NCI-H446 treated with DMSO at 0.1 percent for 48 hours (cell line): ENCODE measurements around the gene CRHR1.
A peak's percentile ranks its signal among the peaks of the same experiment; 100 is the strongest.
"Not testable (repeated sequence)": the region's sequence is repeated elsewhere in the genome, so short reads cannot be mapped to it uniquely, and the experiment has no call there.

ENCODE experiments used
- DNase-seq: peaks from one replicate; lab custom pipeline; 2025; lab: John Stamatoyannopoulos, UW

CRHR1 gene

DNA sequence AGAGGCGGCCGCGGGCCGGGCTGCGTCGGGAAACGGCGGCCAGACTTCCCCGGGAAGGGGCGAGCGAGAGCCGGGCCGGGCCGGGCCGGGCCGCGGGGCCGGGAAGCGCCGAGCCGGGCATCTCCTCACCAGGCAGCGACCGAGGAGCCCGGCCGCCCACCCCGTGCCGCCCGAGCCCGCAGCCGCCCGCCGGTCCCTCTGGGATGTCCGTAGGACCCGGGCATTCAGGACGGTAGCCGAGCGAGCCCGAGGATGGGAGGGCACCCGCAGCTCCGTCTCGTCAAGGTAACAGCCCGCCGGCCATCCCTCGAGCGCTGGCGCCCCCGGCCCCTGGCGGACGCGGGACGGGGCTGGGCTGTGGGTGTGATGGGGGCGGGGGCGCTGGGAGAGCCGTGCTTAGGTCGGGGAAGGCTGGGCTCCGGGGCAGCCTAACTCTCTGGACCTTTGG, at the start of gene CRHR1:
Gene CRHR1, plus strand, starts transcription at position 28 of the 448 bp plus-strand sequence. Its CDS starts 225 bp downstream, at position 253.
- DNase-seq: no peak

DNA sequence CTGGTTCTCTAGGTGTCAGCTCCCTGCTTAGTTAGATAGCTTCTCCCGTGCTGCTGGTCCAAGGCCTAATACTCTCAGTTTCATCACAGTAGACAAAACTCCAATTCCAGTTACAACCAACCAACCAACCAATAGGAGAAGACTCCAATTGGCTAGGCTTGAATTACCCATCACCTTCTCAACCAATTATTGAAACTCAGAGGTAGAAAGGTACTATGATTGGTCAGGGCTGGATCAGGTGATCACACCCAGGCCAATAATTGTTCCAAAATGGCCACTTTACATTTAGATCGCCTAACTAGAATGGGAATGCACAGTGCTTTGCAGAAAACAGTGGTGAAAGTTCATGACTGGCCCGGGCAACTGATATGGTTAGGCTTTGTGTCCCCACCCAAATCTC, 49.5 kb upstream of the CRHR1 start:
- no peak for DNase-seq

DNA sequence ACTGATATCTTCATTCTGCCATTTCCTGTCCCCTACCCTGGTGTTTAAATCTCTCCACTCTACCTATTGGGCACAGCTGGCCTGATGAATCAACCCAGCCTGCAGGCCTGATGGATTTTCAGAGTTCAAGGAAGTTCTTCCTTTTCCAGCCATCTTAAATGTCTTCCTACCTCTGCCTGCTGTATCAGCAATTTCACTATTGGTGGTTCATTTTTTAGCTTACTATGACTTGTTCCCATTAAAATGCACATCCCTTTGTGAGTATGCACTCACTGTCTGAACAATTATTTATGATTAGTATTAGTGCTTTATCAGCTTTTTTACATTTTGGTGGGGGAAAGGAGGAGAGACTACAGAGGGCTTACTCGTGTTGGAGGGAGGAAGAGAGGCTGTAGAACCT, 48.6 kb upstream of the CRHR1 start:
- DNase-seq: no peak

DNA sequence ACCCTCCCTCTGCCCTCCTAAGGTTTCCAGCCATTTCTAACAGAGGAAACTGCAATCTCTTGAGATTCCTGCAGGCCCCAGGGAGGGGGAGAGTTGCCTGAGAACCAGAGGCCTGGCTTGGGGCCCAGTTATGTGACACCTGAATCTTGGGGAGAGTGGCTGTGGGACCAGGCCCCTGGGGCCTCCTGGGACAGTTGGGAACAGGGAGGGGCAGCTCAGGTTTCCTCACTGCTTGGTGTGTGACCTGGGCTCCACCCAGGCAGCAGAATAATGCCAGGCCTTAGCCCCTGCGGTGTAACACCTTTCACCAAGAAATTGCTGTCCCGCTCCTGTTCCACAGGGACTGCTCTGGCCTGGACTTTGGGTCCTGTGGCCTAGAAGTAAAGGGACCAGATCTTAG, 44.3 kb upstream of the CRHR1 start:
- no peak for DNase-seq

DNA sequence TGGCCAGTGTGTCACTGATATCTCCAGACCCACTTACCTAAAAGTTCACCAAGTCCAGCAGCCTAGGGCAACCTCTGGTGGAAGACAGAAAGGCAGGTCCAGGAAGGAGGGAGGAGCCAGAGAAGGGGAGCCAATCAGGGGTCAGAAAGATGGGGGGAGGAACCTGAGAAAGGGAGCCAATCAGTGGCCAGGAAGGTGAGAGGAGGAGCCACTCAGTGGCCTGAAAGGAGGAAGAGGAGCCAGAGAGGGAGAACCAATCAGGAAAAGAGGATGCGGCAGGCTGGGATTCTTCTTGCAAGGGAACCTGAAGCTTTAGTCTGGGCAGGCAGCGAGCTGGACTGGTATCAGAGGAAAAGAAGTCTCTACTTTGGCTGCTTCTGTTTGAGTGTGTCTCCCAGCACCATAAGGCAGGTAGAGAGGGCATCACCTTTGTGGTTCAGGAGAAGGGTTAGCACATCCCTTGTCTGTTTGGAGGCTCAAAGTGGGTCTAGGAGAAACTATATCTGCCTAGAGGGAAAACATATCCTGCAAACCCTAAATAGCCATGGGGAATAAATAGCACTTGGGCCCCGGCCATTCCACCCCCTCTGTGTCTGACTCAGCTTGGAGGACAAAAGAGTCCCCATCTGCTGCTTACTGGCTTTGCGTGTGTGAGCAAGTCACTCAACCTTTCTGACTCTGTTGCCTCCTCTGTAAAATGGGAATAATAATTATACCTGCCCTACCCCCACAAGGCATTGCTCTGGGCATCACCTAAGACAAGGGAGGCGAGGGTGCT, 43.4 kb upstream of the CRHR1 start:
- peak; percentile 68 for DNase-seq

DNA sequence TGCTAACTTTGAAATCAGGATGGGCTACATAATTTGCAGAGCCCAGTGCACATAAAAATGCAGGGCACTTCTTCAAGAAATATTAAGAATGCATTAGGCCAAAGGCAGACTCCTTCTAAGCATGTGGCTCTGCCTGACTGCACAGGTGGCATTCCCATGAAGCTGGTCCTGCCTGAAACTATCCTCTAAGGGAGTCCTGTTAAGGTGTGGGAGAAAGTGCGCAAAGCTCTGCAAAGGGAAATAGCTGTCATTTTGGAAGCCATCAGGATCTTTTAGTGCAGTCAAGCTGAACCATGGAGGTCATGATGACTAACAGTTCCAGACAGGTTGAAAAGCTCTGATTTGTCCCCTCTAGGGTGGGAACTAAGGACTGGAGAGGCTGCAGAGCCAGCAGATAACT, 41.9 kb upstream of the CRHR1 start:
- DNase-seq: no peak

DNA sequence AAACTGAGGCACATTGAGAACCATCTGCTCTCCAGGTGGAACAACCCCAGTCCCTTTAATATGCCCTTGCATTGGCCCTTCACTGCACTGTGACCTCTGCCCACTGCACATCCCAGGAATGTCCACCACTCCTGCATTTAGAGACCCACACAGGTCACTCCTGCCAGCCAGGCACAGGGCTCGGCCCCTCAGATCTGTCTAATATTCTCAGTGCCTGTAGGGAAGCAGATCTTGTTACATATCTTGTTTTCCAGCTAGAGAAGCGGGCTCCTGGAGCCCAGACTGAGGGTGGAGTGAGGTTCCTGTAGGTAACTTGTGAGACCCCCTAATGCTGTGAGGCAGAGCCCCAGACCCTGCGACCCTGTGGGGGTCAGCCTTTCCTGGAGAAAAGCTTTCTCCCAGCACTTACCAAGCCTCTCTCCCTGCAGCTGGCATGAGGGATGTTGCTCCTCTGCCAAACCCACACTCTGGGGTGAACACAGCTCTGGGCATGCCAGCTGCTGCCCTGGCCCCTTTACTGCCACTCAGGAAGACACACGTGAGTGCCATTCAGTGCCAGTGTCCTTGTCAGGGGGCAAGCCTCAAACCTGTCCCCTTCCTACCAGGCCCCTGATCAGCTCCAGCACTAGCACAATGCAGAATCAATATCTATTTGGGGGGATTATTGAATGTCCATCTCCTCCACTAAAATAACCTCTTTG, 40.3 kb upstream of the CRHR1 start:
- no peak for DNase-seq

DNA sequence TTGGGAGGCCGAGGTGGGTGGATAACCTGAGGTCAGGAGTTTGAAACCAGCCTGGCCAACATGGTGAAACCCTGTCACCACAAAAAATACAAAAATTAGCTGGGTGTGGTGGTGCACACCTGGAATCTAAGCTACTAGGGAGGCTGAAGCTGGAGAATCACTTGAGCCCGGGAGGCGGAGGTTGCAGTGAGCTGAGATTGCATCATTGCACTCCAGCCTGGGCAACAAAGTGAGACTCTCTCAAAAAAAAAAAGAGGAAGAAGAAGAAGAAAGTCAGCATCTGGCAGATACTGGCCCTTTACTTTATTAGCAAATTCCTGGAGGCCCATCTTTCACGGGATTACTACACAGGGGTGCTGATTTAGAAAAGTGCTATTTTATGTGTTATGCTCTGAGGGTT, 39.3 kb upstream of the CRHR1 start:
- not testable (repeated sequence) for DNase-seq

DNA sequence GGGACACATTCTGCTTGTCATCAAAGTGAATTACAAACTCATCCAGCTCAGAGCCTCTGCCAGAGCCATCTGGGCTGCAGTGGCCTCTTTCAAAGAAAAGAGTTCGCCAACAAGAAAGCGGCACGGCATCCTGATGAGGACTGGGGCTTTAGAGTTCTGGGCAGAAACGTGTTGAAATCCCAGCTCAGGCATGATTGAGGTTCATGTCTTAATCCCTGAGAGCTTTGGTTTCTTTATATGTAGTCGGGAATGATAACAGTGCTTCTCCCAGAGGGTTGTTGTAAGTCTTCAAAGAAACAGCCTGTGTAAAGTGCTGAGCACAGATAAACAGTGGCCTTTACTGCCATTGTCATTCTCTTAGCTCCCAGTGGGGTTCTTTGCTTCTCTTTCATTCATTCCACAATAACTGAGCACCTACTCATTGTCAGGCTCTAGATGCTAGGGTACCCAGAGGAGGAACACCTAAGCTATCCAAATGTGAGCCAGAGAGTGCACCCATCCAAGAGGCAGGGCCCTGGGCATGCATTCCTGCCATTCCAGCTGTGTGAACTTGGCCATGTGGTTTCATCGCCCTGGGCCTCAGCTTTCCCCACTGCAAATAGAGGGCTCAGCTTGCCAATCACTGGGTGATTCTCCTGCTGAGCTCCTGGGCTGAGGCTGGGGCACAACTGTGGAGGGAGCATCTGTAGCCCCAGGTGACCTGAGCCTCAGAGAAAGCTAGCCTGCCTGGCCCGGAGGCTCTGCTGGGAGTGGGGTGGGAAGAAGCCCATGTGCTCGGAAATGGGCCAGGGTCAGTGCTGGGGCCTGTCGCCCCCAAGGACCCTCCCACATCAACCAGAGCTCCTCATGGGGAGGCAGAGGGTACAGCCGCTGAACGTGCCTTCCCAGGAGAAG, 38.3 kb upstream of the CRHR1 start:
- DNase-seq: no peak

DNA sequence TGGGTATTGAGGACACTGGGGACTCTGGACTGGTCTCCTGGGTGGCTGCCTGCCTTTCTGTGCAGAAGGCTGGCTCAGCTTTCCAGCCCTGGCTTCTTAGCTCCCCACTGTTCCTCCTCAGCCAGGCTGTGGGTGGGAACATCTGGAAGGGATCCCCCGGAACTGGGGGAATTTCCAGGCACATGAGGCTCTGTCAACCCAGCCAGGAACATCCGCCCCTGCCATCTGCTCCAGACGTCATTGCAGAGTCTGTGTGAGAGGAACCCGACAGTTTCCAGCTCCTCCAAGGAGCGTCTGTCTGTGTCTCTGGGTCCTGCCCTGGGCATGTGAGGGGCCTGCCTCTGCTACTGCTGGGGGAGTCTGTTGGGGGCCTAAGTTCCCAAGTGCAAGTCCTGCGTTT, 36.2 kb upstream of the CRHR1 start:
- no peak for DNase-seq

DNA sequence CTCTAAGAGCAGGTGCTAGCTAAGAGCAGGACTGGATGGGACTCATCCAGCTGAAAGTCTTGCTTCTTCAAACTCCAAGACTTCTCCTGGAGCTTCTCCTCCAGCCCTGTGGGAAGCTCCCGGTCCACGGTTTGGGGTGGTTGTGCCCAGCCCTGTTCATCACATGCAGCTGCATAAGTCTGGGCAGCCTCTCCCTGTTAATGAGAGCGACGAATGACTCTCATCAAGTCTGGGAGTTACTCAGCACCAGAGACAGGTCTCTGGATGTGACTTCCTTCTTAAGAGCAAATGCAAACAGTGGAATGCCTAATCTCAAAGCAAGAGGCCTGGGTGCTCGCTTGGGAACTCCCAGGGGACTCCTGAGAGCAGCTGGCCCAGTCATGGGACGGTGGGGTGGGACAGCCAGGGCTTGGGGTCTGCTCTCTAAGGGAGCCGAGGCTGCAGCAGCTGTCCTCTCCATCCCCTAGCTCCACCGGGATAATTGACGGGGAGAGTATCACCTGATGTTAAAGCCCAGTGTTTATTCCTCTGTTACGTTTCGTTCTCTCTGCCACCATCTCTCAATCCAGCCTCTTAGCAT, 35.3 kb upstream of the CRHR1 start:
- no peak for DNase-seq

DNA sequence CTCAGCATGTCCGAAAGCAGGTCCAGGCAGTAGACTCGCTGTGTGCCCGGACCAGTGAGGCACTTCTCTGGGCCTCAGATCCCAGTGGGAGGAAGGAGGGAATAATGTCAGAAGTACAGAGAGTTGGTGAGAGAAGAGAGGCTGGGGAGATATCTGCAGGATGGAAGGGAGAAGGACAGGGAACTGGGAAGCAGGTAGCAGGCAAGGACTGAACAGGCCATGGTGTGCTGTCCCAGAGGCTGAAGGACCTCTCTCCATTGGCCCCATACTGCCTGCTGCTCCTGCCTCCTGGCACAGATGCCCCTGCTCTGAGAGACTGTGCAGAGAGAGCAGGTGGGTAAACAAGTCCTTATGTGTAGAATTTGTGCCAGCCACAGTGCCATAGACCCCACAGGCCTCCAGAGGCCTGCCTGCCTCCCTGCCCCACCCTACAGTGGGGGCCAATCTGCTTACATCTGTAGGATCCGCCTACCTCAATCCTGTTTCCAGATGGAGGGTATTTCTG, 34.2 kb upstream of the CRHR1 start:
- DNase-seq: no peak

DNA sequence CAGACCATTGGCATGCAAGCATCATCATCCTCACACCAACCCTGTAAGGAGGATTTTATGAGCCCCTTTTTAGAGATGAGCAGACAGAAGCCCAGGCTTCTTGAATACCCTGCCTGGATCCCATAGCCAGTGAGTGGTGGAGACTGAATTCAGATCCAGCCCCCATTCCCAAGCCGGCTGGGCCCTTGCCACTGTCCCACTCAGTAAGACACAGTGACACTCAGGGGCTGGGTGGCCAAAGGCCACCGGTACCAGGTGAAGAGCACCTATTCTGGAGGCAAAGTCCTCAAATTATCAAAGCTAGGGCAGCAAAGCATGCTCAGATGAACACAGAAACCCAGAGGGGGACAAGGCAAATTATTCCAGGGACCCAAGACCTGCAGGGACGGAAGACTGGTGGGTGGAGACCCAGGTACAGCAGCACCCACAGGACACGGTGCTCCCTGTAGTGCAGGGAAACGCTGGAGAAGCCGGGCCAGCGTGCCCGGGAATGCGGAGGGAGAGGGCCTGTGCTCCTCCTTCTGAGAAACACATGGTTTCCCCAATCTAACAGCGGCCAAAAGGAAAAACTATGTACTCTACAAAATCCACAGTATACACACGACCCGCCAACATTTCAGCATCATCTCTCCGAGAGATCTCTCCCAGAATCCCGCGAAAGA, 33.2 kb upstream of the CRHR1 start:
- no peak for DNase-seq

DNA sequence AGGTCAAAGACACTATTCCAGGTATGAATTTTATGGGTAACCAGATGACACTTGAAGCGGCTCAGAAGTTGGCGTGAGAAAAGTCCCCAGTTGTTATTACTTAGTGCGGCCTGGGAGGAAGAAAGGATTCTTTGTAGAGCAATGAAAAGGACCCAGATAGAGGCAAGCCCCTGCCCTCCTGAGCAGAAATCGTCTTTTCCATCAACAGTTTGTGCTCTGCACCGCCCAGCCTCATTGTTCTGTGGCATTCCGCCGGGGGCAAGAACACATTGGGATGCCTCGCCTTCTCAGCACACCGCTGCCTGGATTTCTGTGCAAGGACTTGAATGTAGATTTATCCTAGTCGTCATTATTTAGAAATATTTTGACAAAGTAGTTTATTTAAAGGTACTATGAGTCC, 32.7 kb upstream of the CRHR1 start:
- DNase-seq: no peak

DNA sequence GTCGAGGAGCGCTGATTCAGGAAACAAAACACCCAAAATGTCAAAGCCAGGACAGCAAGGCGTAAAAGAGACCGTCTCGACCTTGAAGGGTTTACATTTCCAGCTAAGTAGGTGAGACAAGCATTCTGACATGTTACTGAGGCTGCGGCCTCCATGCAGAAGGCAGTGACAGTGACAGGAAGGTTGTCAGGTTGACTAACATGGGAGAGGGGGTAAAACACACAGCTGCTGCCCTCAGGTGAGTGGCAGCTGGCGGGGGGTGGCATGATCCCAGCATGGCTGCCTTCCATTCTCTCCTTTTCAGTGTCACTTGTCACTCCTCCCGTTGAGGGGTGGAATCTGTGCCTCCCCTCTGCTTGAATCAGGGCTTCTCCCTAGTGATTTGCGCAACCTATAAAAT, 31.9 kb upstream of the CRHR1 start:
- no peak for DNase-seq

DNA sequence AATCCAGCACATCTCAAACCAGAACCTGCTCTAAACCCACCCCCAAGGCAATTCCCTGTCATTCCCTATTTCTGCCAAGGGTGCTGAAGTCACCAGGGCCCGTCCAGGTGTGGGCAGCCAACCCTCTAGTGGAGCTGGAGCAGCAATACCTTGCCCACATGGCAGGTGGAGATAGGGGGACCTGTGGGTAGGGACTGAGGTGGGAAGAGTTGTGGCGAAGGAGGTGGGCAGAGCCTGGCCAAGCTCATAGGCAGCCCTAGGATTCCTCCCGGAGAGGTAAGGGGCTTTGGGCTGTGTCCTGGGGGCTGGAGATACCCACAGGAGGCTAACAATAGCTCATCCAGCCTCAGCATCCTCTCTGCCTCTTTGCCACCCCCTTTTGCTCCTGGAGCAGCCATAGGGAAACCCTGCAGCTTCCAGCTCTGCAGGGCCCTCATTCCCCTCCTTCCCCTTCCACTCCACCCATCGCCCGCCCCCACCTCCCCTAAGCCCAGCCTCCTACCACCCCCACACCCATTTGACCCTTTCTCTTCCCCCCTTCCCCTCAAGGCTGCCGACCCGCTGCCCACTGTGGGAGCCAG, 30.4 kb upstream of the CRHR1 start:
- DNase-seq: no peak

DNA sequence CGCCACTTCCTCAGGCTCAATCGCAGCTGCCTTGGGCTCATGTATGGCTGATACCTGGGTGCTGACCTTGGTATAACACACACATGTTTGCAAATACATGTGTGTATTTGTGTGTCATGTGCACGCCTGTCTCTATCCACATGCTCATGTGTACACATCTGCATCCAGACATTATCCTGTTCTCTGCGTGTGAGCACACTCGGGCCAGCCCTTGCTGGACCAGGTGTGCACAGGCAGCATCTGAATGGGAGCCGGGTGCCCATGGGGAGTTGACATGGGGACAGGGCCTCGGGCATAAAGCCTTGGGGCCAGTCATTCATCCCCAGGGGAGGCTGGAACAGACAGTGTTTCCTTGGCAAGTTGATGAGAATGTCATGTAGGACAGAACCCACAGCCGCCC, 29.1 kb upstream of the CRHR1 start:
- no peak for DNase-seq

DNA sequence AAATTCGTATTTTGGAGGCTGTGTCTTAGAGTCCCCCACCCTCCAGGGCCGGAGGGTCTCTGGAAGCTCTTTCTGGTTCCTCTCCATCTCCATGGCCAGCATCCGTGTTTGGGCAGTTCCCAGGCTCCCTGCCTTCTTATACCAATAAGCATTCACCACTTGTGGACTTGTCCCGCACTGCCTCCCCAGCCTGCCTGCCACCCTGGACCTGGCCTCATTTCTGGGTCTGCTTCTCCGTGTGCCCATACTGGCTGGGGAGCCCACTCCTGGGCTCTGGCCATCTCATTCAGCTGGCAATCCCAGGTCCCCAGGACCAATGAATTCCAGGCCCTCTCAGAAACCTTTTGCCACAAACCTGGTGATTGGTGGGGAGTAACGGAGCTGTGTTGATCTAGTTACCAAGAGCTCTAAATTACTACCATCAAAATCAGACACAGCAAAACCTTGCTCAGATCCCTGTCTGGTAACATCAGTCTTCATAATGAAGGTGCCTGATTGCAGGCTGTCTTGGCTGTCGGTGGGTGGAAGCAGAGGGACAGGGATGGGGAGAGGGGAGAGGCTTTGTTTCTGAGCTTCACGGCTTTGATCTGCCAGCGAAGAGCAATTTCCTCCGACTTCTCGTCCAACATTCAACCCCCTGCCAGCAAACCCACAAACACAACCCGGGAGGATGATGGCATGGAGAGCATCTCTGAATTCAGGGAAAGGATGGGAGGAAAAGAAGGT, 27.7 kb upstream of the CRHR1 start:
- DNase-seq: no peak

DNA sequence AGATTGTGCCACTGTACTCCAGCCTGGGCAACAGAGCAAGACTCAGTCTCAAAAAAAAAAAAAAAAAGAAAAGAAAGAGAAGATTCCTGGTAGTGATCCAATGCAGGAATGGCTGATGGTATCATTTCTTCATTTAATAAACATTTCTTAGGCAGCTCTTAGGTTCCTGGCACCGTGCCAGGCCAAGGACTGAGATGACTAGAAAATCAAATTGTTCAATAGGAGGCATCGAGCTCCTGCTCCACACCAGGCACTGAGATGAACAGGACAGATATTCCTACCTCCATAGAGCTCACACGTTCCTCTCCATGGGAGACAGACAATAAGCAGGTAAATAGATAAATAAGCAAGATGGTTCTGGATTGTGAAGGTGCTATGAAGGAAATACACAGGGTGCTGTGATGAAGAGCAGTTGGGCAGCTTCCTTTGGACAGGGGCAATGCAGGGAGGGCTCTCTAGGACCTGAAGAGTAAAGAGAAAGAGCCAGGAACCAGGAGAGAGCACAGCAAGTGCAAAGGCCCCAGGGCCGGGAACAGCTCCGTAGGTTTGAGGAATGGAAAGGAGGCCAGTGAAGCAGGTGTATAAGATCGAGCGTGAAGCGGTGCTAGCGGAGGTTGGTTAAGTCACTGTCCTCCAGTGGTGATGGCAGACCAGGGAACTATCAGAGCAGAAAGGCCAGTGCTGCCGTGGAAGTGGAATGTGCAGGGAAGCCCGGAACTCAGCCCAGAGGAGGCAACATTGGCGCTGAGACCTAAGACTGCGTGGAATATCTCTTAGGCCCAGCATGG, 26.5 kb upstream of the CRHR1 start:
- DNase-seq: no peak

DNA sequence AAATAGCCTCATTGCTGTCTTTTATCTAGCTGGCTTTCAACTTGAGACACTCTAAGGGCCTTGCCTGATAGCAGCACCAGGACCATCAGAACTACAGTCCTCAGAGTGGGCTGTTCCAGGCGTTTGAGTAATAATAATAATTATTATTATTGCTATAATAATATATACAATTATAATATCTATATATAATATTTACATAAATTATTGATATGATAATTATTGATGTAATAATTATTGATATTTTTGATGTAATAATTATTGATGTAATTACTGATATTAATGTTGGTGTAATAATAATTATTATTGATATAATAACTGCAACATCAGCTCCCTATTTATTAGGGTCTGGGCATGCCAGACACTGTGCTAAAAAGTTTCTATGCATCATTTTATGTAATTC, 25.6 kb upstream of the CRHR1 start:
- DNase-seq: no peak
